ENCODE data around the gene TSC22D1.

Gene TSC22D1

DNA sequence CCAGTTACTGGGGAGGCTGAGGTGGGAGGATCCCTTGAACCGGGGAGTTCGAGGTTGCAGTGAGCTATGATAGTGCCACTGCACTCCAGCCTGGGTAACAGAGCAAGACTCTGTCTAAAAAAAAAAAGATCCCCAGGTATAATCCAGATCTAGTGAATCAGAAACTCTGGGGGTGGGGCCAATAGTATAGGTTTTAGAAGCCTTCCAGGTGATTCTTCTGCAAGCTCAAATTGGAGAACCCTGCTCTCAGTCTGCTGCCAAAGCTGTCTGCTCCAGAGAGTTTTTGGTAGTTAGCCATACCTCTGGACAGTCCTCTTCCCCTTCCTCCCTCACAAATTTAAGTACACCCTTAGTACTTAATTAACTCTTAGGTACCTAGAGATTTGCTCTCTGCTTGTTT, 174.6 kb downstream of the TSC22D1 start:
- DNase-seq: no peak

DNA sequence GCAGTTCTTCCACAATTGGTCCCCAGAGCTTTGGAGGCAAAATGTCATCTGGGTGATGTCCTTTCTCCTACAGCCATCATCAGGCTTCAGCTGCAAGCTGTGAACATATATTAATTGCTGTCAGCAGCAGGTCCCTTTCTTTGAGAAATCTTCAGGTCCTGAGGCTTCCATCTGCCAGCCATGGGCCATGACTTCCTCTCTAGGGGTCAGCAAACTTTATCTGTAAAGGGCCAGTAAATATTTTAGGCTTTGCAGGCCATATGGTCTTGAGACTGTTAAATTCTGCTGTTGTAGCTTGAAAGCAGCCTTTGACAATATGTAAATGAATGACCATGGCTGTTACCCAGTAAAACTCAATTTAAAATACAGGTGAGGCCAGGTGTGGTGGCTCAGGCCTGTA, 175.4 kb downstream of the TSC22D1 start:
- DNase-seq: no peak

DNA sequence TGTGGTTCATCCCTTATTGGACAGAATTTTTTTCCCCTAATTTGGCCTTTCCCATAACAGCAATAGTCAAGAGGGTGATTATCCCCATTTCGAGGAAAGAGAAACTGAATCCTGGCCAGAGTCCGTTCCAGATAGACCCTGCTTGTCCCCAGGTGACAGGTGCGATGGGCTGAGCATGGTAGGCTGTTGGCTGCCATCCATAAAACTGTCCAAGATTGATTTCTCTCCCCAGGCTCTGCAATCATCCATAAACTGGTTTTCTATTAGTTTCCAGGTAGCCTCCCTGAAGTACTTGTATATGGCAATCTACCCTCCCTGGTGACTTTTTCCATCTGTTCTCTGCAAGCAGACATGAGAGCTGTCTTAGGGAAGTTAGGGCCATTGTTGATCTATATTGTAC, 177.1 kb downstream of the TSC22D1 start:
- no peak for DNase-seq

DNA sequence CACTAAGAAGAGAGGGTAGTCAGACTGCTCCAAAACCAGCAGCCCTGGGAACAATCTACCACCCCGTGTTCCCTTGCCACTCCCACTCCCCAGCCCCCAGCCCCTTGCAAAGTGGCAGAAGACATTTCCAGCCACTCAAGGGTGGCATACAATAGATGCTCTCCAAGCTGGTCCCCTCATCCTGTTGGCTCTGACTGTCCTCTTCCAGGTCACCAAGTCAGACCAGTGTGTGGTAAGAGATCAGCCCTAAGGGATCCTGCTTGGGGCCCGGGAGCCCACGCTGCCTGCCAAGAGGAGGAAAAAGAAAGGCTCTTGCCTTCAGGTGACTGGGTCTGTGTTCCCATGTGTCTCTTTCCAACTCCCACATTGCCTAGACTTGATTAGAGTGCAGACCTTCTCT, 177.5 kb downstream of the TSC22D1 start:
- DNase-seq: no peak

DNA sequence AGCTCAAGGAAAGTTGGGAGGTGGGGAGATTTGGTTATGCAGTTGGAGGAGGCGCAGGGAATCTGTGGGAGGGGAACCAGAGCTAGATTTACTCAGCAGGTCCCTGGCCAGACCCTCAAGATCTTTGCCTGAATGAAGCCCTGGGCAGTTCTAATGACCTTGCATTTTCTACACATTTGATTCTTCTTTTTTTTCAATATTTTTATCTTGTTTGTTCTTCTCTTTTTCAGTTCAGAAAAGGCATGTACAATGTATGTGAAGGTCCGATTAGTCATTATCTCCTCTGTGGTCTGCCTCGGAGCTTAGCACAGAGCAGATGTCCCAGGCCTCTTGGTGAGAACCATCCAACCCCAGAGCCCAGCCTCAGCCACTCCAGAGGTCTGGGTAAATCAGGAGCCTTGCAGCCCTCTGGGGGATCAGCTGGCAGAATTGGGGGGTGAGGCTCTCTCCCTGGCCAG, 178.3 kb downstream of the TSC22D1 start:
- no peak for DNase-seq

DNA sequence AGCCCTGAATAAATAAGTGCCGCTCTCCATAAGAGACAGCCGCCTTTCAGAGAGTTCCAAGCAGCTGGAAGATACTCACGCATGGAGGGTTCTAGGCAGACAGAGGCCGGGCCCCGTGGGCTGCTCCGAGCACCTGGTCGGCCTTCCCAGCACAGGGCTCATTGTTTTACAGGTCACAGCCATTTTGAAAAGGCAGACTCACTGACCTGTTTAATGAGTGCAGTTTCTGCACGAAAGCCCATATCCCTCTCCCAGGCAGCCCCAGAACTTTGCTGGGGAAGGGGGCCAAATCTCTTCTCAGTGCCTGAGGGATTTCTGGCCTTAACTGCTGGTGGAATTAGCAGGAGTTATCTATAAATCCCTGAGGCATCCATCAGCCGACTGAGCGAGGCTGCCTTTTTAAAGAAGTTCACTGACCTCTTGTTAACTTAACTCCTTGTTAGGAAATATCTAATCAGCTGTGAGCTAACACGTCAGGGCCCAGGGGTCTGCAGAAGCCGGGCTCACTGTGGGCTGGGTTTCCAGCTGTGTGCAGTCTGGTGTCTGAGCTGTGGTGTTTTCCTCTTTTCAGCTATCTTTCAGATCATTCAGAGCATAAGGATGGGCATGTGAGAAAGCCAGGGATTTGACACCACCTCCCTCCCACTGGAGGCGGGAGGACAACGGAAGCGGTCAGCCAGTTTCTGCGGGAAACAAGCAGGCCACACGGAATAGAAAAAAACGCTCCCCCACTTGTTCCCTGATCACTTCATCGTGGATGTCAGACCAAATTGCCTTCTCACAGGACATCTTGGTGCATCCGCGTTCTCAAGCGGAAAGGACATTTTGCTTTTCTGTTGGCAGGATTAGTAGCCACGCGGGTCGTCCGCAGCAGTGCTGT, 179.2 kb downstream of the TSC22D1 start:
- no peak for DNase-seq

DNA sequence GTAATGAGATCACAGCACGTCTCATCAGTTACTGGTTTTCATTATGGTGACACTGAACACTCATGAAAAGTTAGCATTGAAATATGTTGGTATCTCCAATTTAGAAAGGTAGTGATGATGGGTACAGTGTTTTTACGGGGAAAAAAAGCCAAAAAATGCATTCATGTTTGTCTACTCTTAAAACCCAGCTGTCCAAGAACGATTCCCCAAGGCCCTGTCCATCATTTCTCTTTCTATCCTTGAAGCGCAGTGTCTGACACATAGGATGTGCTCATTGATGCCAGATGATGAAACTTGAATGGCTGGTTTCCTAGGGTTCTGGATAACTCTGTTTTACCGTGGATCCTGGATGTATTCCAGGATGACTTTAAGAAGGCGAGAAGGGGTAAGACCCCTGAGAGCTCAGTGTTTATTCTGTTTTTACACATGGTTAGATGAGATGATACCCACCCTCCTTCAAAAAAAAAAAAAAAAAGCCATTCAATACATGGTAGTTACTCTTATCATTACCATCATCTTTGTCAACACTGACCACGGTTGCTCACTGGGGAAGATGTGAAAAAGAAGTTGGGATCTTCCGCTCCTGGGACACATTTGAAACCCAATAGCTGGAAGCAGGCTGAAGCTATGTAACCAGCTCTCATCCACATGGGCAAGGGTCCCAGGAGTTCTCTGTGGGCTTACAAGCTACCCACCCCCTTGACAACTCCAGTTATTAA, 180.0 kb downstream of the TSC22D1 start:
- DNase-seq: no peak

DNA sequence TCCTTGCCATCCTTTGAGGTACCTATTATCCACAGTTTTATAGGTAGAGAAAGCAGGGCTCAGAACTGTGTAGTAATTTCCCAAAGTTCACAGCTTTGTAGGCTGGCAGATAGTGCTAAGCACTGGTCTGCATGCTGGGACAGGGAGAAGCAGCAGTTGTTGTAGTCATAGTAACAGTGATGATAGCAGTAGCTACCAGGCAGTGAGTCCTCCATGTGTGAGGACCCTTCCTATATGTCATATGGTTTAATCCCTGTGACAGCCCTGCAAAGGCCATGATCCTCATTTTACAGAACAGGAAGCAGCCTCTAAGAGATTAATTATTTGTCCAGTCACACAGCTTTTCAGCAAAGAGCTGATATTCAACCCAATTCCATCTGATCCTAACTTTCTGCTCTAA, 181.5 kb downstream of the TSC22D1 start:
- no peak for DNase-seq

DNA sequence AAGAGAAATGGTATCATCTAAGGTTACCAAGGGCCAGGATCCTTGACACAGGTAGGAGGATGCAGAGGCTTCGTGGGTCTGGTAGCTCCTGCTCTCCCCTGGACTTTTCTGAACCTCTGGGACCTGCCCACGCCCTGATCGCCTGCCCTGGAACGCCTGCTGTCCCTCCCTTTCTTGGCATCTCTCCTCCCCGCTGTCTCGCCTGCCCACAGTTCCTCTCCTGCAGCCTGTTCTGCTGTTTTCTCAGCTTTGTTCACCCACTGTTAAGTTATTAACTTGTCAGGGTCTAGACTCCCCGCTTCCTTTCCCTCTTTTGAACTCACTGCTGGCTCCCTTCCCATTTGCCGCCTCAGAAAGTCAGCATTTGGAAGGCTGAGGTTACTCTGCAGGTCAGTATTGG, 182.7 kb downstream of the TSC22D1 start:
- DNase-seq: no peak

DNA sequence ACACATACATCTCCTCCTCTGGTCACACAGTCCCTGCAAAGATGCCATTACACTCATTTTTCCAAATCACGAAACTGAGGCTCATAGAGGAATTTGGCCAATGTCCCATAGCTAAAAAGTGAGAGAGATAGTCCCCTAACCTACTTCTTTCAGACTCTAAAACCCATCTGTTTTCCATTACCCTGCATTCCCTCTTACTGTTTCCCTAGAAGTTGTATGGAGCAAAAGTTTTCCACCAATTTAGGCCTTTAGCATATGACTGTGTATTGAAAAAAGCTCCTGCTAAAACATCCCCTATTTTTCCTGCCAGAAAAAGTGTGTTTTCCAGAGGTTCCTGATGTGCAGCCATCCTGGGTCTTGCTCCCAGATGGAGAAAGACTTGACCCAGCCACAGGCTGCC, 186.3 kb downstream of the TSC22D1 start:
- DNase-seq: no peak

DNA sequence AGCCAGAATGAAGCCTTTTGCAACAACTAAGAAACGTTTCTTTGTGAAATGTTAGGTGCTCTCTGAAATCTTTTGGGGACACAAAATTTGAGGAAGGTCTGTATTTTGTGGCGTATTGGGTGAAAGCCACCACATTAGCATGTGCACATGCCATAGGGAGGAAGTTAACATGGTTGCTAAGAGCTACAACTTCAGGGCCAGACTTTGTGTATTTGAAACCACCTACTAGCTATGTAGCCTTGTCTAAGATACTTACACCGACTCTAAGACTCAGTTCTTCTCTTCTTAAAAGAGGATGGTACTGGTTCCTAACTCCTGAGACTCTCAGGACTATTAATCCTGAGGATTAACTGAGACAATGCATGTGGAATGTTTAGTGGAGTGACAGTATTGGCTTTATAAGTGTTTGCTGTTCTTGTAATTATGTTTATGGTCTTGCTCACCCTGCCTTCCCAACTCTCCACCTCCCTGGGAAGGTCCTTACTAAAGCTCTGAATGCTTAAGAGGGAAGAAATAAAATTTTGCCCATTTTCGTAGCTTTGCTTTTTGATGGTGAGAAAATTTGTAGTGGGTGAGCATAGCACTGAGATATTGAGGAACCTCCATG, 187.0 kb downstream of the TSC22D1 start:
- DNase-seq: no peak

DNA sequence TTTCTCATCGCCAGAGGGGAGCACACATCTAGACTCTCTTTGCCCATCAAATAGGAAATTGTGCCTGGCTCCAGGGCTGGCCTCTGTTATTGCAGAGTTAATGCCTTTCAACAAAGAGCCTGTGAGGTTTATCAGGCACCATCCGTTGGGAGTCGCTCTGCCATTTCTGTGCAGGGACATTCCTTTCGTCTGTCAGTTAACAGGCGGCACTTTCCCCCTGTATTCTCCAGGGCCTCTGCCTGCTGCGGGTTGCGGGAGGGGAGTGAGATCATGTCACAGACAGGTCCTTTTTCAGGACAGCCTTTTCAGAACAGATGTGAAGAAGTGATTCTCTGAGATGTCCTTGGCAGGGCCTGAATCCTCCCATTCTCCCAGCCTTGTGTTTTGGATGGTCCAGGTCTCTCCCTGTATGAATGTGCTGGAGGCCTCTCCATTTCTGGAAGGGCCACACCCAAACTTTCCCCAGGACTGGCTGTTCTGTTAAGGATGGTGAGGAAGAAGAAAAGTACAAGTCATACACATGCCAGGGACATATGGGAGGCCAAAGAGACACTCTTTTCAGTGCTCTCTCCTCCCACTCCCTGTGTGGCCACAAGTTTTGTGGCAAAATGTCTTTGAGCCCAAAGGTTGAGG, 187.6 kb downstream of the TSC22D1 start:
- DNase-seq: no peak

DNA sequence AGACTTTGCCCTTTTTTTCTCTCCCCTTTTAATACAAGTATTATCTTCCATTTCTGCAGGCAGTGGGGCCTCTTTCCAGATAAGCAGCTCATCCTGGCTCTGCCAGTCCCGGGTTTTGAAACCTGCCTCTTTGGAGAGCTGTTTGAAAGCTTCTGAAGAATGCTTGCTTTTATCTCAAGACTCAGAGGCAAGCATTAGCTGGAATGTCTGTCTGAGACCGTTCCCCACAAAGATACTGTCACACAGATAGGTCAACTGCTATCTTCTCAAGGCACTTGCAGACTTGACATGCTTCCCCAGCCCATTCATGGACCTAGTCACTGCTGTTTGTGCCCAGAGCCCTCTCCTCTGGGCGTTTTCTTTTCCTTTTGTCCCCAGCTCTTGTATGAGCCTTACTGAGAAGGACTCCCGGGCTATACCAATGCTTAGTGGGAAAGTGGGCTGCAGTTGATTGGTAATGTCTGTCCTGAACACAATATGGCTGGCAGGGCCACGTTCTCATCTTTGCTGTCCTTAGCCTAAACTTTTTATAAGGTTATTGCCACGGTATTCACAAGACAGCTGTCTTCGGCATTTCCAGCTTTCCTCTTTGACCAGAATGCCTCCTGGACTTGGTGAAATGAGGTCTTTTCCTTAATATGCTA, 189.1 kb downstream of the TSC22D1 start:
- no peak for DNase-seq

DNA sequence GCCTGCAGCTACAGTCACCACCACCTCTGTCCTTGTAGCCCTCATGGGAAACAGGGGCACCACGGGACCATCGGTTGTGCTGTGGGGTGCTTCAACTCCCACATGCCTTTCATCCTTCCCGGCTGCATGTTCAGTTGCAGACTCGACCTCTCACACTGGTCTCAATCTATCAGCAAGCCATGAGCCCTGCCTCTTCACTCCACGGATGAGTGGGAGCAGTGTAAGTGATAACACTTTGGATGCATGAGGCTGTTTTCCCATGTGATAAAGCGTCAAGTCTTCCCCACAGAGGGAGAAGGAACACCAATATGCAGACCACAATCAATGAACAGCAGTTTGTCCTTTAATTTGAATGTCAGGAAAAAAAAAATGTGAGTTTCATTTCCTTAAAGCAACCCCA, 190.3 kb downstream of the TSC22D1 start:
- no peak for DNase-seq

DNA sequence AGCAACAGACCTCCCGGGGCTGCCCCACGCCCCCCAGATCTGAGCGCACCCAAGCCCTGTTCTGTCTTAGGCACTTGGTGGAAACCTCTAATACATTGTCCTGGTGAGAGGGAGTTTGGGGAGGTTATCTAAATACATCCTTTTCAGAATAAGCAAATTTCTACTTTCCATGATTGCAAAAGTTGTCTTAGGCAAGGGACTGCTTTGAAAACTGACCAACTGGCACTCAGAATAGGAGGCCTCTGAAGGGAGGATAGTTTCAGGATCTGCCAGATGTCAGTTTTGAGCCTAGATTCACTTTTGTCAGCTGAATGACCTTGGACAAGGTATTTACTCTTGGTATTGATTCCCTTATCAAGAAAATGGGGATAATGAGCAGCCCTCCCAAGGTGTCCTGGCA, 190.7 kb downstream of the TSC22D1 start:
- no peak for DNase-seq

DNA sequence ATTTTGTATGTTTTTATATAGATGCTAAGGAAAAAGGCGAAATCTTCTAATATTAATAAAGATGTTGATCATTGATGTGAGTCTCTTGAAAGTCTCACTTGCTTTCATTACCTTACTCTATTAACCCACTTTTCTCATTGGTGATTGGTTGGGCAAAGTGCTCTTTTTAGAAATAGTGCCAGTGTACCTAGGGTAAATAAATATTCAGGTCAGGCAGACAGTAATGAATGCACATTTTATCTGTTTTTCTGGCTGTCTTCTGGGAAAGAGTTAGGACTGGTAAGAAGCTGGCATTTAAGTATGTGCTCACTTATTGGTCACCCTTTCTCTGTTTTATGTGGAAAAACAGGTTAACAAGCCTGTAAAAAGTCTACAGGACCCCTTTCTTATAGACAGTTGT, 191.4 kb downstream of the TSC22D1 start:
- DNase-seq: no peak

DNA sequence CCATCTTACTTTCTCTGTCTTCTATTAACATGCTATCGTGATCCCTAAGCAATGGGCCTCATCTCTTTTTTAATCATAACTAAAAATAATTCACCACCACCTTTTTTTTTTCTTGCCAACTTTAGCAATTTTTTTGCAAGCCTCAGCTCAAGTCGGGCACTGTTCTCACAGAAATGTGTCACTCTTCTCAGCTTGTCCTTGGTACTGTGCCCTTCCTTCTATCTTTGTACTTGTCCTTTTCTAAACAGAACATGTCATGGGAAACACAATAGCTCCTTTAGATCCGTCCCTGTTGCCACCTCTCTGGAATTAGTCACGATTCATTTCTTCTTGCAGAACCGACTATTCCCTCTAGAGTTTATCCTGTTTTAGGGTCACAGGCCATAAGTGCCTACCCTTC, 192.2 kb downstream of the TSC22D1 start:
- DNase-seq: no peak

DNA sequence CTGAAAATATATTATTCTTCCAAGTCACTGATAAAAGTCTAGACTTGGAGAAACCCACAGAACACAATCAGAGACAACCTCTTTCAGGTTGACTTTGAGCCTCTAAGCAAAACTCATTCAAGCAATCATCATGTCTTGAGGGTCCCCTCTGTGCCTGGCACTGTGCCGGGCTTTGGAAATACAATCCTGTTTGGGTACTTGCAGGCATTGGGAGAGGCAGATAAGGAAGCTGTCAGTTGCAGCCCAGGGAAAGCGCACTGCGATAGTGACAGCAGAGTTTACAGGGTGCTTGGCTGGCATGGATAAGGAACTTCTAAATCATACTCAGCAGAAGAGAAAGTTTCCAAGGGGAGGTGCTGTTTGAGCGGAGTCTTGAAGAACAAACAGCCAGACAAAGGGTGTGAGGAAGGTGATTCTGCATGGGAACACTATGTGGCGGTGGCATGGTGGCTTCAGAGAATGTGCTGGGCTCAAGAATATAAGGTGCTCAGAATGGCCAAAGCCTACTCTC, 193.4 kb downstream of the TSC22D1 start:
- DNase-seq: no peak

Measured in activated CD4-positive, CD25-positive, alpha-beta regulatory T cell (primary cell).